Omental fat pad (tissue), 4 donors: ENCODE data around the gene VPS37B. TPM values are rescaled to one million over a fixed set of nuclear protein-coding genes. Genes with fewer than 3 reads are reported as not detected.
"Not testable (repeated sequence)": the region's sequence is repeated elsewhere in the genome, so short reads cannot be mapped to it uniquely, and the experiment has no call there.

Experiments used
- ATAC-seq: fragments of 150-250 bp; one replicate; pipeline ENCODE4 v1.9.1; 2016; ENCODE audit warnings: mild to moderate bottlenecking, moderate library complexity; ENCODE audit not compliant: low FRiP score
- DNase-seq: peaks from one replicate; pipeline ENCODE4 v3.0.0-alpha.2; 2019; ENCODE audit warnings: low spot score
- CTCF ChIP-seq, 3 donors: fragments of 450-650 bp; IDR thresholded peaks; one replicate each; pipeline ENCODE4 v1.5.1; 2016 to 2017; ENCODE audit warnings: antibody characterized with exemption in 3 of 3, mild to moderate bottlenecking in 3 of 3, moderate library complexity in 2 of 3
- total RNA-seq, 4 donors: library from RNA; depleted of rRNA; stranded (reverse); fragments of >200 nt; gene quantifications; one replicate each; pipeline ENCODE4 v1.1.0, GENCODE V29; 2016

Gene VPS37B
- total RNA-seq, 4 donors from 2014 or later = 20.7 to 45.0 (median 35.2) TPM

- ATAC-seq (peak; percentile 88), DNase-seq (no peak)
- no peak for TF ChIP-seq CTCF (IDR thresholded peaks at IDR 0.05)
Measured at GRCh38 chr12:122880668-122881067, 15.3 kb downstream of the VPS37B start.

GRCh38 chr12:122880155-122880667, 15.7 kb downstream of the VPS37B start:
- peak; percentile 79 for ATAC-seq
- no peak for TF ChIP-seq CTCF (IDR thresholded peaks at IDR 0.05)
- no peak for DNase-seq

- DNase-seq (no peak), ATAC-seq (no peak)
- no peak for TF ChIP-seq CTCF (IDR thresholded peaks at IDR 0.05)
Measured at GRCh38 chr12:122878780-122879612, 16.9 kb downstream of the VPS37B start.

- no peak for DNase-seq
- TF ChIP-seq CTCF (IDR thresholded peaks at IDR 0.05) = no peak
- ATAC-seq = no peak
Measured at GRCh38 chr12:122876731-122877130, 19.2 kb downstream of the VPS37B start.

- ATAC-seq, DNase-seq: not testable (repeated sequence)
Measured at GRCh38 chr12:122876281-122876680, 19.6 kb downstream of the VPS37B start.

- ATAC-seq = no peak
- no peak for DNase-seq
- no peak for TF ChIP-seq CTCF (IDR thresholded peaks at IDR 0.05)
Measured at GRCh38 chr12:122875590-122876220, 20.2 kb downstream of the VPS37B start.

GRCh38 chr12:122874081-122874480, 21.8 kb downstream of the VPS37B start:
- ATAC-seq (no peak), DNase-seq (no peak)
- TF ChIP-seq CTCF (IDR thresholded peaks at IDR 0.05) = no peak
